Ecto neural progenitor cell (in vitro differentiated cells): Measurements from ENCODE around the gene PSTPIP2.

Experiments
- DNase-seq: peaks from one replicate; pipeline ENCODE4 v3.0.0-alpha.2; 2018; ENCODE audit warnings: low spot score

Gene PSTPIP2

DNA sequence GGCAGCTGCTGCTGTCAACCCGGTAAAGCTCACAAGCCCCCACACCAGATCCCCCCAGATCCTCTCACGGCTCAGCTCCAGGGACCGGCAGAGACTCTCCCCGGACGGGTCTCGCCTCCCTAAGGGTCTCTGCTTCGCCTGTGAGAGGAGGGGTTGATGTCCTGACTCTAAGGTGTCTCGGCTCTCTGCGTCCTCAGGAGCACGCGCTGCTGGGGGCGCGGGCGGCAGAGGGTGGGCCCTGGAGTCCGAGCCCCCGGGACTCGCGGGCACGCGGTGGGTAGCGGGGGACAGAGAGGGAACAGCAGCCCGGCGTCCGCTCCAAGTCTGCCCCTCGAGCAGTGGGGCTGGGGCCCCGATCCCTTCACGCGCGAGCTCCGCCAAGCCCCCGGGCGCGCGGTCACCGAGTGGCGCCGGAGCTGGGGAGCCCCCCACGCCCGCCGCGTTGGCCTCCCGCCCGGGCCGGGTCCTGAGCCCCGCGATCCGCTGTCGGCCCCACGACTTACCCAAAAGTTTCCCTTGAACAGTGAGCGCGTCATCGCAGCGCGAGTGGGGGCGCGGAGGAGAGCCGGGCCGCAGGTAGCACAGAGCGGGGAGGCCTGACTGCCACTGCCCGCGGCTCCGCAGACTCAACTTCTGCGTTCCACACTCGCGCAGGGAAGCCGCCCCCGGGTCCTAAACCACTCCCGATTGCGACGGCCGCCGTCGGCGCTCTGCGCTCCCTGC, at the start of gene PSTPIP2:
Gene PSTPIP2, minus strand, starts transcription at position 608 of the 723 bp plus-strand sequence. Its CDS starts 72 bp downstream, at position 536.
- DNase-seq, result peak; percentile 77

DNA sequence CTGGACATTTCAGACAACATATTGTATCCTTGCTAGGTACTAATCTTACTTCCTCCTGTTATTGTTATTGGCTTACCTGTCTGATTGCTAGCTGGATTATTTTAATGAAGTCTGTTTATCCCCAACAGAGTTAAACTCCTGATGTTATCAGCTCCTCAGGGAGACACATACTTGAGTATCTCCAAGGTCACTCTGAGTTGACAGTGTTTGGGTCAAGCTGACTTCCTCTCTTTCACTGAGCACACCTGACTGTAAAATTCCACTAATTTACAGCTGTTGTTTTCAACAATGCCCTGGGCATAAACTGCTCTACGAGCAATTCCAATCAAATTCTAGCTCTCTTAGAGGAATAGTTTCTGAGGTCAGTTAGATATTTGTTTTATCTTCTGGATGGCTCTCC, 41.7 kb upstream of the PSTPIP2 start:
- DNase-seq, result no peak

GRCh38 chr18:46110406-46110805, 38.3 kb upstream of the PSTPIP2 start:
- DNase-seq, result no peak

- no peak for DNase-seq
Observed at GRCh38 chr18:46109386-46109785, 37.3 kb upstream of the PSTPIP2 start.

DNA sequence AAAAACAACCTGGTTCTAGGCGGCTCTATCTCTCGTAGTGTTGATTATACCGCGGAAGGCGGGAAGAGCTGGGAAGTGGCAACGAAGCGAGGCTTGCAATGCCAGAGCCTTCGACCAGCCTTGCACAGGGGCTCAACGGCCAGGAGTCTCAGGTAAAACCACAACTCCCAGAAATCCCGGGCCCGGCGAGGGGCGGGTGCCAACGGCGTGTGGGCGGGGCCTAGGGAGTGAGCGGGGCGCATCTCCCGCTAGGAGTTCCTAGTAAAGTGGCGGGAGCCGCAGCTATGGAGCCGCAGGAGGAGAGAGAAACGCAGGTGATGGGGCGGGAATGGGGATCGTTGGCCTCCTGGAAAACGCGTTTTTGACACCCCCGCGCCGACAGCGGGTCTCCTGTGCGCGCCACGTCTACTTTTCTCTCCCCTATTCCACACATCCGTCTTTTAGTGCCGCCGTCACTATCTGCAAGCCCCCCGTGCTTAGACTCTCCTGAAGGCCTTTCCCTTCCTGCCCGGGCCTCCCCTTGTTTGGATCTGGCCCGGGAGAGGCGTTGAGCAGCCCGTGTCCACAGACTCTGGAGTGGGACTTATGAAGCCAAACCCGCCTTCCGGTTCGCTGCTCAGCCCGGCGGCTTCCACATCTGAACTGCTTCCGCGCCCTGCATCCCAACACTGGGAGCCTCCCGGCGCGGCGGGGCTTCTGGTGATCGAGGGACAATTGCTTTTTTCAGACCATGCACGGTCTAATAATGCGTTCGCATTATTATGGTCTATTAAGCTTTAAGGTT, 32.3 kb upstream of the PSTPIP2 start, which contains the start of gene HAUS1:
Gene HAUS1, plus strand, starts transcription at position 258 of the 784 bp plus-strand sequence. Its CDS starts 27 bp downstream, at position 285.
- peak; percentile 96 for DNase-seq

DNA sequence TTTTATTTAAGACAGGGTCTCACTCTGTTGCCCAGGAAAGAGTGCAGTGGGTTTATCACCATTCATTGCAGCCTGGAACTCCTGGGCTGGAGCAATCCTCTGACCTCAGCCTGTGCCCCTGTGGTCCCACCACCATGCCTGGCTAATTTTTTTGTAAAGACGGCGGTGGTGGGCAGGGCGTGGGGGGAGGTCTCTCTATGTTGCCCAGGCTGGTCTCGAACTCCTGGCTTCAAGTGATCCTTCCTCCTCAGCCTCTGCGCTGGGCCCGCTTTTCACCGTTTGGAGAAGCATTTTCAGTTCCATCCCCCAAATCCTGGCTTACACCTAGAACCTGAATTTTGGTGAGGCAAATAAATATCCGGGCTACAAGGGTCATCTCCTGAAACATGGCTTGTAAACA, 27.4 kb upstream of the PSTPIP2 start:
- no peak for DNase-seq

DNA sequence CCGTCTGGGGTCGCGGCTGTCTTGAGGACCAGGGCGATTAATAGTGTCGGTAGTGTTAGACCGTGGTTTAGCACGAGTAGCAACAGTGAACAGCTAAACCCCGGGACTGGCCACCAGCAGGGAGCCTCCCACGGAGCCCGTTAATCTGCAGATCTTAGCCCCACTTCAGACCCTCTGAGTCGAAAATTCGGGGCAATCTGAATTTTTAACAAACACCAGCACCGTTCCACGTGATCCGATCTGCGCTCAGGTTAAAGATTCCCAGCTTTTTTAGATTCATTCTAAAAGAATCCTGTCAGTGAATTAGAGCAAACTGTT, 26.5 kb upstream of the PSTPIP2 start:
- DNase-seq, result no peak

DNA sequence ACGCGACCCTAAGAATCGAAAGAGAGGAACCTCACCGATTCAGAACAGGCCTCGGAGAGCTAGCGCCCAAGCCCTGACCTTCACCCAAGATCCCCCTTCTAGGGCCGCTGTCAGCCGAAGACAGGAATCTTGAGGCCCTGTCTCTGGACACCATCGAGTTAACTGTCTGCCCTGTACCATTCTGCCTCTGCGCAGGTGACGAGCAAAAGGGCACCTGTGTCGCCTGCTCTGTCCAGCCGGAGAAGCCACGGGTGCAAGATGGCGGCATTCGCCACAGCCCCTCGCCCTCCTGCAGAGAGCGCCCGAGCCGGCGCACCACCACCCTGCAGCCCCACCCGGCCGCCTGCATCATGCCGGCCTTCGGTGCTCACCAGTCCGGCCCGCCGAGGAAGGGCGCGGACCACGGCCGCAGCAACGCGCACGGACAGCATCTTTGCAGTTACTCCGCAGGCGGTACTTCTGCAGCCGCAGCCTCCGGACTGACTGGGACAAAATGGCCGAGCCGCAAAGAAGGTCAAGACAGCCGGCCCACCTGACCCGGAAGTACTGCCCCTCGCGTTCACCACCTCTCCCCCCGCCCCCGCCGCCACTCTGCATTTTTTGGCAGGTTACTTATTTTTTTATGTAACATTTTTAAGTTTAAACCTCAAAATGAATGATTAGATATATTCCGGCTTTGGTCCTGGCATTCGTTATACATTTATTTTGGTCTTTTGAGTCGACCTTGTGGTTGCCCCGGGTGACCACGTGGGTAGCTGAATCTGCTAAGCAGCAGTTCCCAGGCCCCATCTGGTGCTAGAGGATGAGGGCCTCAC, 25.9 kb upstream of the PSTPIP2 start, which contains the start of gene ATP5F1A:
Gene ATP5F1A, minus strand, starts transcription at position 496 of the 815 bp plus-strand sequence. Its CDS starts 65 bp downstream, at position 431.
- DNase-seq, result peak; percentile 90

DNA sequence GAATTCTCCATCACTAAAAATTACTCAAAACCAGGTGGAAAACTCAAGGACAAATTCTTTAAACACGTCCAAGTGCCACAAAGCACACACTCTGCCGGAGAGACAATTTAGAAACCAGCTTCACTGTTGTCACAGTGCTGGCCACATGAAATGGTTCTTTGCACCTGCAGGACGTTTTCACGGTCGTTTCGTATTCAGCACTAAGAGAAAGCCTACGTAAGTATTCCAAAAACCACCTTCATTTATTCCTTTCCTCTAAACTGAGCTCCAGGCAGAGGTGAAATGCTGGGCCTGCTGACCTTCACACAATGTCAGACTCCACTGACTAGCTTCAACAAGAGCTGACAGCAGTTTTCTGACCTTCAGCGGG, 25.4 kb upstream of the PSTPIP2 start:
- DNase-seq, result no peak

DNA sequence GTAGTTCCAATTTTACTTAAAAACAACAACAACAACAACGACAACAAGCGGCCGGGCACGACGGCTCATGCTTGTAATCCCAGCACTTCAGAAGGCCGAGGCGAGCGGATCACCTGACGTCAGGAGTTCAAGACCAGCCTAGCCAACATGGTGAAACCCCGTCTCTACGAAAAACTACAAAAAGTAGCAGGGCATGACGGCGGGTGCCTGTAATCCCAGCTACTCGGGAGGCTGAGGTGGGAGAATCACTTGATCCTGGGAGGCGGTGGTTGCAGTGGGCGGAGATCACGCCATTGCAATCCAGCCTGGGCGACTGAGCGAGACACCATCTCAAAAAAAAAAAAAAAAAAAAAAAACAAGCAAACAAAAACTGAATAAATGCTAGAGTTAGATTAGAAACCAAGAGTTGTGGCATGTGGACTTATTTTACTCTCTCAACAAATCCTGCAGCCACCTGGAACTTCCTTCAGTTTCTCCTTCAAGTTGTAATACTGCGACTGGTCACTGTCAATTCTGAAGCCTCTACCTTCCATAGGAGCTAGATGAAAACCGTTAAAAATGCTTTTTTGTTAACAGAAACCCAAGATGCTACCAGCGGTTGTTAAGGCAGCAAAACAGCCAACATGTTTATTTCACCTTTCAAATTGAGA, 24.7 kb upstream of the PSTPIP2 start:
- DNase-seq, result no peak

DNA sequence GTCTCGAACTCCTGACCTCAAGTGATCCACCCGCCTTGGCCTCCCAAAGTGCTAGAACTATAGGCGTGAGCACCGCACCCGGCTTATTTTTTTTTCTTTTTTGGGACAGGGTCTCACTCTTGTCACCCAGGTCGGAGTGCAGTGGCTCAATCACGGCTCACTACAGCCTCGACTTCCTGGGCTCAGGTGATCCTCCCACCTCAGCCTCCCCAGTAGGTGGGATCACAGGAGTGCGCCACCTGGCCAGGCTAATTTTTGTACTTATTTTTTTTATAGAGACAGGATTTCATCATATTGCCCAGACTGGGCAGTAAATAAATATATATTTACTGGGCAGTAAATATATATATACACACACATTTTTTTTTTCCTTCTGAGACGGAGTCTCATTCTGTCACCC, 23.5 kb upstream of the PSTPIP2 start:
- DNase-seq, result no peak

- DNase-seq, result peak; percentile 17
Observed at GRCh38 chr18:46088501-46088900, 16.4 kb upstream of the PSTPIP2 start.

DNA sequence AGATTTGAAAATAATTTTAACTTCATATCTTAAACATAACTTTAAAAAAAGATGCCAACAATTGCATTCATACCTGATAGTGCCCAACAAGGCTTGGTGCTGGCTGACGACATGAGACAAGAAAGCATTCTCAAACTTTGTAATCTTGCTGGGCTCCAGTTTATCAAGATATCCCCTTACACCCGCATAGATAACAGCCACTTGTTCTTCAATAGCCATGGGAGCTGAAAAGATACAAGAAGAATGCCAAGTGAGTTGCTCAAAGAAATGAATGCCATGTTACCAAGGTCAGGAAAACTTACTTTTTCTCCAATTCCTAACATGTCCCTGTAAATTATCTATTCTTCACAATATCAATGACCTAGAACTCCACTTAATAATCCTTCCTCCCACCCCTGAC, 12.4 kb upstream of the PSTPIP2 start:
- peak; percentile 5 for DNase-seq

DNA sequence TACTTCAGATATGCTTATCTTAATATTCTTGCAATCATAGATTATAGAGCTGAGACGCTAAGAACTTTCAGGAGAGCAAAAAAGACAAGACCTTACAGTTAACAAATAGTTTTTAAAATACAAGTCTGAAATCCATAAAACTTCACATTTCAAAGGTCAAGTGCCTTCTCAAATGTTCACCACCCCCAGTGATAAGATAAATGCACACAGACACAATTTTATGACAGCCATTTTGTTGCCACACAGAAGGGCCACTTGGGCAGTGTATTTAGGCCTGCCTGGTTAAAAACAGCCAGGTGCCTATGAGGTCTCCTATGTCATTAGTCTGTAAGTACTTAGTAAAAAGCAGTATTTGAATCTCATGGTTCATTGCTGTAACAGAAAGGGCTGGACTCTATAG, 8.1 kb upstream of the PSTPIP2 start:
- DNase-seq, result peak; percentile 6

GRCh38 chr18:46079336-46079735, 7.3 kb upstream of the PSTPIP2 start:
- no peak for DNase-seq

DNA sequence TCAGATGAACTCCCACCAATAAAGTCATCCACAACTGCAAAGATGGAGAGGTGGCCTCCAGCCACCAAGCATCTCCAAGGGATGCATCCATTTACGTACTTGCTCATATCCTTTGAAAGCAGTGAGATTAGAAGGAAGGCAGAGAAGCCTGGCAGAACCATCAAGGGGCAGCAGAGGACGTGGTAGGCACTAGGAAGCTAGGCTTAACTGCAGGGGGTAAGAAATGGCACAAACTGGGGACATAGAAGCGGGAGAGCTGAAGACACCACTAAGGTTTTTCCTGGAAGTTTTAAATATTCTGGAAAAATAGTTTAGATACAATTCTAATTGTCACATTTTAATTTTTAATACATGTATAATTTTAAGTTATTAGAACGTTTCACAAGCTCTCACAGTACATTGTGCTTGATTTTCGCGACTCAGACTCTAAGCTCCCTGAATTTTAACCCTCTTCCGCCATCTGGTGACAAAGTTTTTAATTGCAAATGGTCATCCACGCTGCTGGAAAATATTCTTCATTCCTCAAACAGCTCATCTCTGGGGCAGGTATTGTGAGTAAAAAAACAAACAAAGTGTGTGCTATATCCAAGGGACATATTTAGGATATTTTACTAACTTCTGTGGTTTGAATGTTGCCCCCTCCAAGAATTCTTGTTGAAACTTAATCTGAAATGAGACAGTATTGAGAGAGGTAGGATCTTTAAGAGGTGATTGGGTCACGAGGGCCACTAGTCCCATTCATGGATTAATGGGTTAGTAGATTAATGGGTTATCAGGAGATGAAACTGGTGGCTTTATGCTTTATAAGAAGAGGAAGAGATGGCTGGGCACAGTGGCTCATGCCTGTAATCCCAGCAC, 1.6 kb upstream of the PSTPIP2 start:
- no peak for DNase-seq

DNA sequence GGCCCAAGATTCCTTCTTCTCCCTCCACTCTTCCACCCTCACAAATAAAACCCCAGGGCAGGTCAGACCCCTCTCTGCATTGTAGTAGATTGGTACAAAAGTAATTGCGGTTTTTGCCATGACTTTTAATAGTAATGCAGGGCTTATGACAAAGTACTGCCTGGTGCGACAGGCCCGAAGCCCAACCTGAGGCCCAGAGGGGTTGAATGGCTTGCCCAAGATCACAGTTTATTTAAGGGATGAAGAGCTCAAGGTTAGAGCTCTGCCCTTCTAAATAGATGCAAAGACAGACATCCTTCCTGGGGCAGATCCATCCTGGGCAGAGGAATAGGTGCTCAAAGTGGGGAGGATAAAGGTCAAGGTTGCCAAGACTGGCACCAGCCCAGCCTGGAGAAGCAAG, 899 bp upstream of the PSTPIP2 start:
- no peak for DNase-seq

GRCh38 chr18:46072376-46072867, 362 bp upstream of the PSTPIP2 start:
- no peak for DNase-seq

- DNase-seq, result no peak
Observed at GRCh38 chr18:46070815-46071652, 1.0 kb downstream of the PSTPIP2 start.

DNA sequence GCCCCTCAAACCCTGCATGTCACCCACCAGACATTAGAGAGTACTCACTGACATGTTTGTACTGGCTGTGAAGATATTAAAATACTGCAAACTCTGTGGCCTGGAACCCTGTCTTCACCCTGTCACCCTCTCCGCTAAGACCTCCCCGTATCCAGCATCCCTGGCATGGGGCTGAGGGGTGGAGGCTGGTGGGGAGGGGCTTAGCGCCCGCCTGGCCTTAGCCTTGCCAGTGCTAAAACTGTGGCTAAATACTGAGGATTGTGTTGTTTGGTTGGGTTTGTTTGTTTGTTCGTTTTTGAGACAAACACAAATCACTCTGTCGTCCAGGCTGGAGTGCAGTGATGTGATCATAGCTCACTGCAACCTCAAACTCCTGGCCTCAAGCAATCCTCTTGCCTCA, 1.8 kb downstream of the PSTPIP2 start:
- no peak for DNase-seq
